GM15510 (cell line): Measurements from ENCODE around the gene NEDD4.

Experiments used
- POLR2A ChIP-seq: IDR thresholded peaks from 3 replicates; pipeline ENCODE4 v1.6.1; 2011; ENCODE audit warnings: borderline replicate concordance; ENCODE audit not compliant: insufficient read length; ENCODE audit errors: extremely low read depth

Gene NEDD4

GRCh38 chr15:56019060-56019793, 25.8 kb upstream of the NEDD4 start:
- TF ChIP-seq POLR2A, result no peak

- no peak for TF ChIP-seq POLR2A
Observed at GRCh38 chr15:56017920-56018319, 24.5 kb upstream of the NEDD4 start.

GRCh38 chr15:56017511-56017910, 24.1 kb upstream of the NEDD4 start:
- no peak for TF ChIP-seq POLR2A

- TF ChIP-seq POLR2A, result no peak
Observed at GRCh38 chr15:56016281-56016680, 22.9 kb upstream of the NEDD4 start.

GRCh38 chr15:56014677-56015076, 21.3 kb upstream of the NEDD4 start:
- no peak for TF ChIP-seq POLR2A

GRCh38 chr15:56001471-56002078, 8.2 kb upstream of the NEDD4 start:
- TF ChIP-seq POLR2A, result no peak

GRCh38 chr15:55999658-56000057, 6.2 kb upstream of the NEDD4 start:
- TF ChIP-seq POLR2A, result no peak

- no peak for TF ChIP-seq POLR2A
Observed at GRCh38 chr15:55998478-55998877, 5.1 kb upstream of the NEDD4 start.

- no peak for TF ChIP-seq POLR2A
Observed at GRCh38 chr15:55993804-55994560, 570 bp upstream of the NEDD4 start.

GRCh38 chr15:55992769-55993110, 672 bp downstream of the NEDD4 start:
- TF ChIP-seq POLR2A, result no peak

- TF ChIP-seq POLR2A, result no peak
Observed at GRCh38 chr15:55991802-55992768, 1.3 kb downstream of the NEDD4 start.

- no peak for TF ChIP-seq POLR2A
Observed at GRCh38 chr15:55990998-55991397, 2.4 kb downstream of the NEDD4 start.

- no peak for TF ChIP-seq POLR2A
Observed at GRCh38 chr15:55990516-55990915, 2.9 kb downstream of the NEDD4 start.

GRCh38 chr15:55989383-55989782, 4.0 kb downstream of the NEDD4 start:
- no peak for TF ChIP-seq POLR2A
